Stimulated activated memory B cell treated with anti-CD40 and anti-IgM and Interleukin-4, amounts not matched to agents 10 μg/mL and 1 μg/mL and 100 μg/mL, for 72 hours (primary cell): ENCODE results near the gene ZPBP.
A peak's percentile ranks its signal among the peaks of the same experiment; 100 is the strongest.
"Not testable (repeated sequence)": the region's sequence is repeated elsewhere in the genome, so short reads cannot be mapped to it uniquely, and the experiment has no call there.

ENCODE experiments used
- ATAC-seq: fragments of 150-1000 bp; cut with Tn5 transposase; 2 replicates; pipeline ENCODE4 v1.10.0; 2021
- H3K27ac Mint-ChIP-seq: one replicate; pipeline ENCODE4 v1.8.0; 2022; ENCODE audit warnings: mild to moderate bottlenecking, mixed read lengths
- H3K27me3 Mint-ChIP-seq: one replicate; pipeline ENCODE4 v1.8.0; 2022; ENCODE audit warnings: mixed read lengths
- H3K36me3 Mint-ChIP-seq: one replicate; pipeline ENCODE4 v1.8.0; 2022; ENCODE audit warnings: mixed read lengths
- H3K4me1 Mint-ChIP-seq: one replicate; pipeline ENCODE4 v1.8.0; 2022; ENCODE audit warnings: mixed read lengths
- H3K4me3 Mint-ChIP-seq: one replicate; pipeline ENCODE4 v1.8.0; 2022; ENCODE audit warnings: mild to moderate bottlenecking, moderate library complexity, mixed read lengths
- H3K9me3 Mint-ChIP-seq: one replicate; pipeline ENCODE4 v1.8.0; 2022; ENCODE audit warnings: mixed read lengths

Gene ZPBP

DNA sequence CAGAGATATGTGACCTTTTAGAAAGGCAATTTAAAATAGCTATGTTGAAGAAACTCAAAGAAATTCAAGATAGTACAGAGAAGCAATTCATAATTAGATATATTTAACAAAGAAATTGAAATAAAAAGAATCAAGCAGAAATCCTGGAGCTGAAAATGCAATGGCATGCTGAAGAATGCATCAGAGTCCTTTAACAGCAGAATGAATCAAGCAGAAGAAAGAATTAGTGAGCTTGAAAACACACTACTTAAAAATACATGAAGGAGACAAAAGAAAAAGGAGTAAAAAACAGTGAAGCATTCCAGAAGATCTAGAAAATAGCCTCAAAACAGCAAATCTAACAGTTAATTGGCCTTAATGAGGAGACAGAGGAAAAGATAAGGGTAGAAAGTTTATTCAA is 20.0 kb downstream of the ZPBP start:
- ATAC-seq: no peak
- Mint-ChIP-seq H3K27me3 (peaks cover 43% of the 10 kb centered on the region), H3K4me3 (no peak overlapping the region), H3K9me3 (peaks cover 19% of the 10 kb centered on the region), H3K36me3 (peaks cover 7% of the 10 kb centered on the region), H3K27ac (no peak overlapping the region), H3K4me1 (peaks cover 21% of the 10 kb centered on the region)

GRCh38 chr7:50069613-50070012 is 23.4 kb downstream of the ZPBP start:
- Mint-ChIP-seq H3K36me3 (peaks cover 7% of the 10 kb centered on the region), H3K4me1 (peaks cover 21% of the 10 kb centered on the region), H3K9me3 (peaks cover 19% of the 10 kb centered on the region), H3K4me3 (peak overlapping the region; percentile 79), H3K27ac (peak overlapping the region; percentile 83), H3K27me3 (peaks cover 12% of the 10 kb centered on the region)
- ATAC-seq: peak; percentile 85

- peaks cover 6% of the 10 kb centered on the region for H3K27me3 Mint-ChIP-seq
- peak overlapping the region; percentile 79 for H3K4me3 Mint-ChIP-seq
- H3K4me1 Mint-ChIP-seq: peaks cover 21% of the 10 kb centered on the region
- peak overlapping the region; percentile 83 for H3K27ac Mint-ChIP-seq
- ATAC-seq: peak; percentile 66
- H3K36me3 Mint-ChIP-seq: peaks cover 7% of the 10 kb centered on the region
- peaks cover 16% of the 10 kb centered on the region for H3K9me3 Mint-ChIP-seq
Observed at GRCh38 chr7:50068850-50069551, 24.0 kb downstream of the ZPBP start.

DNA sequence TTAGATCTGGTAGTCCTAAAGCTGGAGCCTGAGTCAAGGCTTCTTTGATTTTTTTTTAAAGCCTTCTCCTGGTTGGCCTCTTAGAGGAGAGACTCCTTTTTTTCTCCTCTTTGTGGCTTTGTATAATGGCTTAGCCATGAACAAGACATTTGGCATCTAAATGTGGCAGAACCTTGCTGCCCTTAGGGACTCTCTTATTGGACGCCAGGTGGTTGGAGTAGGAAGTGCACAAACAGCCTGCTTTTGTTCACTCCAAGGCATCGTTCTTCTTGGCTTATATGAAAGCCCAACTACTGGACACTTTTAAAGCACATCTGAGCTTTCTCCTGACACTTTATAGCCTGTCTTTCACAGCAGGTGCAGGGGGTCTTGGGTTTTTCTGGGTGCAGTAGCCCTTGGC is 25.0 kb downstream of the ZPBP start:
- Mint-ChIP-seq H3K27ac (peak overlapping the region; percentile 83), H3K9me3 (peaks cover 12% of the 10 kb centered on the region), H3K27me3 (no peaks in the 10 kb centered on the region), H3K4me1 (peaks cover 21% of the 10 kb centered on the region), H3K4me3 (peak overlapping the region; percentile 79), H3K36me3 (peaks cover under 1% of the 10 kb centered on the region)
- ATAC-seq: peak; percentile 61

- Mint-ChIP-seq H3K9me3 (peaks cover 12% of the 10 kb centered on the region), H3K27ac (no peak overlapping the region), H3K27me3 (peaks cover 9% of the 10 kb centered on the region), H3K4me1 (no peaks in the 10 kb centered on the region), H3K4me3 (no peak overlapping the region), H3K36me3 (no peaks in the 10 kb centered on the region)
- ATAC-seq: no peak
Observed at GRCh38 chr7:50062951-50063350, 30.1 kb downstream of the ZPBP start.

DNA sequence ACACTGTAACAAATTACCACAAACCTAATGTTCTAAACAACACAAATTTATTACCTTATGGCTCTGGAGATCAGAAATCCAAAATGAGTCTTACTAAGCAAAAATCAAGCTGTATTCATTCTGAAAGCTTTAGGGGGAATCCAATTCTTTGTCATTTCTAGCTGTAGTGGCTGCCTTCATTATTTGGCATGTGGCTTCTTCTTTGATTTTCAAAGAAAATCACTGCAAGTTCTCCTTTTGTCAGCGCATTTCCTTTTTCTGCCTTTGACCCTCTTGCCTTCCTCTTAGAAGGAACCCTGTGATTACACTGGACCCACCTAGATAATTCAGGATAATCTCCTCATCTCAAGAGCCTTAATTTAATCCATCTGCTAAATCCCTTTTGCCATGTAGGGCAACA is 36.9 kb downstream of the ZPBP start:
- no peak overlapping the region for H3K27ac Mint-ChIP-seq
- H3K4me1 Mint-ChIP-seq: no peaks in the 10 kb centered on the region
- ATAC-seq: no peak
- H3K27me3 Mint-ChIP-seq: peaks cover 17% of the 10 kb centered on the region
- no peak overlapping the region for H3K4me3 Mint-ChIP-seq
- no peaks in the 10 kb centered on the region for H3K36me3 Mint-ChIP-seq
- no peaks in the 10 kb centered on the region for H3K9me3 Mint-ChIP-seq

GRCh38 chr7:50047716-50048115 is 45.3 kb downstream of the ZPBP start:
- no peak overlapping the region for H3K27ac Mint-ChIP-seq
- peaks cover 40% of the 10 kb centered on the region for H3K27me3 Mint-ChIP-seq
- peaks cover 10% of the 10 kb centered on the region for H3K36me3 Mint-ChIP-seq
- H3K4me1 Mint-ChIP-seq: no peaks in the 10 kb centered on the region
- no peak overlapping the region for H3K4me3 Mint-ChIP-seq
- no peak for ATAC-seq
- H3K9me3 Mint-ChIP-seq: peaks cover 14% of the 10 kb centered on the region

GRCh38 chr7:50041165-50041564 is 51.9 kb downstream of the ZPBP start:
- Mint-ChIP-seq H3K9me3 (peaks cover 11% of the 10 kb centered on the region), H3K27me3 (peaks cover 17% of the 10 kb centered on the region)
- H3K27ac Mint-ChIP-seq, H3K4me3 Mint-ChIP-seq, H3K4me1 Mint-ChIP-seq, H3K36me3 Mint-ChIP-seq, ATAC-seq: not testable (repeated sequence)

DNA sequence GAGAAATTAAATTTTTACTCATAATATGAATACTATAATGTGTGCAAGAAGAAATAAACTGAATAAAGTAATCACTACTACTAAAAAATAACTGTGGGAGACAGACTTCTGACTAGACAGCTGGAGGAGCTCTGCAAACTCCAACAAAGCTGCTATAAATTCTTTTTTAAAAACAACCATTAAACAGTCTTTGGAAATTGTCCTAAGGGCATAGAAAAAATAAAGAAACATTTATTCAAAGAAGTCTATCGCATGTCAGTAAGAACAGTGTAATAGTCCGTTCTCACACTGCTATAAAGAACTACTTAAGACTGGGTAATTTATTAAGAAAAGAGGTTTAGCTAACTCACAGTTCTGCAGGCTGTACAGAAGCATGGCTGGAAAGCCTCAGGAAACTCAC is 56.0 kb downstream of the ZPBP start:
- ATAC-seq: no peak
- Mint-ChIP-seq H3K27me3 (peaks cover 20% of the 10 kb centered on the region), H3K4me1 (no peaks in the 10 kb centered on the region)

GRCh38 chr7:50022991-50023390 is 70.1 kb downstream of the ZPBP start:
- no peaks in the 10 kb centered on the region for H3K4me1 Mint-ChIP-seq
- ATAC-seq: no peak
- H3K27ac Mint-ChIP-seq: no peak overlapping the region
- H3K27me3 Mint-ChIP-seq: peaks cover 44% of the 10 kb centered on the region
- no peaks in the 10 kb centered on the region for H3K36me3 Mint-ChIP-seq
- no peak overlapping the region for H3K4me3 Mint-ChIP-seq
- H3K9me3 Mint-ChIP-seq: no peaks in the 10 kb centered on the region

More for the DNA sequence above, 56.0 kb downstream of the ZPBP start:
- Mint-ChIP-seq H3K36me3 (no peaks in the 10 kb centered on the region), H3K4me3 (no peak overlapping the region), H3K9me3 (no peaks in the 10 kb centered on the region), H3K27ac (no peak overlapping the region)

DNA sequence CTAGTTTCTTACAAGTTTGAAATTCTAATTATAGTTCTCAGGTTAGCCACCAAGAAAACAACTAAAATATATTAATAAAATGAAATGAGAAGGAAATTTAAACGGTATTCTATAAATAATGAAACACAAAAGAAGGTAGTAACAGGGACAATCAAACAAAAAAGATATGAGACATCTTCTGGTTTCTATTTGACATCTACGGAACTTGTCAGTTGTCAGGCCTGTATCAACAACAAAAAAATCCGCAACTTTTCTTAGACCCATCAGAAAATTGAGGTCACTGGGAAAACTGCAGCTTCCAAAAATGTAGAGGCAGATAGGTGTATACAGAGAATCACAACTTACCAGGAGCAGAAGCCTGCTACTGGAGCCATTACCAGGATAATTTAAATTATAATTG is 70.6 kb downstream of the ZPBP start:
- no peaks in the 10 kb centered on the region for H3K36me3 Mint-ChIP-seq
- no peaks in the 10 kb centered on the region for H3K9me3 Mint-ChIP-seq
- H3K4me3 Mint-ChIP-seq: no peak overlapping the region
- no peaks in the 10 kb centered on the region for H3K4me1 Mint-ChIP-seq
- H3K27ac Mint-ChIP-seq: no peak overlapping the region
- no peak for ATAC-seq
- peaks cover 40% of the 10 kb centered on the region for H3K27me3 Mint-ChIP-seq

GRCh38 chr7:49995681-49996080 is 97.4 kb downstream of the ZPBP start:
- Mint-ChIP-seq H3K4me3 (no peak overlapping the region), H3K27ac (no peak overlapping the region), H3K27me3 (peaks cover 8% of the 10 kb centered on the region), H3K4me1 (no peaks in the 10 kb centered on the region), H3K36me3 (no peaks in the 10 kb centered on the region), H3K9me3 (no peaks in the 10 kb centered on the region)
- ATAC-seq: no peak

- no peak overlapping the region for H3K27ac Mint-ChIP-seq
- no peak overlapping the region for H3K4me3 Mint-ChIP-seq
- H3K27me3 Mint-ChIP-seq: peaks cover 11% of the 10 kb centered on the region
- peaks cover 8% of the 10 kb centered on the region for H3K9me3 Mint-ChIP-seq
- no peaks in the 10 kb centered on the region for H3K4me1 Mint-ChIP-seq
- H3K36me3 Mint-ChIP-seq: peaks cover 4% of the 10 kb centered on the region
- no peak for ATAC-seq
Observed at GRCh38 chr7:49986191-49986590, 106.9 kb downstream of the ZPBP start.

DNA sequence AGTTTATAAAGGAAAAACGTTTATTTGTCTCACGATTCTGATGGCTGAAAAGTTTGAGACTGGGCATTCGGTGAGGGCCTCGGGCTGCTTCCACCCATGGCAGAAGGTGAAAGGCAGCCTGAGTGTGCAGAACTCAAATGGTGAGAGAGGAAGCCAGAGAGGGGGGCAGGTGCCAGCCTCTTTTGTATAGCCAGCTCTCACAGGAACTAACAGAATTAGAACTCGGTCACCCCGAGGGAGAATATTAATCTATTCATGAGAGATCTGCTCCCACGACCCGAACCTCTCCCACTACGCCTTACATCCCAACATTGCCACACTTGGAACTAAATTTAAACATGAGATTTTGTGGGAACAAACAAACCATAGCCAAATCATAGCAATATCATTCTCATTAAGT is 112.6 kb downstream of the ZPBP start:
- Mint-ChIP-seq H3K9me3 (no peaks in the 10 kb centered on the region), H3K4me1 (no peaks in the 10 kb centered on the region), H3K27ac (no peak overlapping the region), H3K36me3 (no peaks in the 10 kb centered on the region), H3K4me3 (no peak overlapping the region), H3K27me3 (no peaks in the 10 kb centered on the region)
- ATAC-seq: no peak

GRCh38 chr7:49976238-49976637 is 116.8 kb downstream of the ZPBP start:
- no peaks in the 10 kb centered on the region for H3K27me3 Mint-ChIP-seq
- H3K4me1 Mint-ChIP-seq: no peaks in the 10 kb centered on the region
- no peak for ATAC-seq
- no peak overlapping the region for H3K27ac Mint-ChIP-seq
- H3K9me3 Mint-ChIP-seq: no peaks in the 10 kb centered on the region
- H3K36me3 Mint-ChIP-seq: no peaks in the 10 kb centered on the region
- no peak overlapping the region for H3K4me3 Mint-ChIP-seq

GRCh38 chr7:49974035-49974434 is 119.0 kb downstream of the ZPBP start:
- Mint-ChIP-seq H3K4me1 (no peaks in the 10 kb centered on the region), H3K4me3 (no peak overlapping the region), H3K27me3 (no peaks in the 10 kb centered on the region), H3K9me3 (no peaks in the 10 kb centered on the region), H3K27ac (no peak overlapping the region), H3K36me3 (no peaks in the 10 kb centered on the region)
- ATAC-seq: no peak
